HG03108 (cell line): Measurements from ENCODE around the gene PHKA2.

ENCODE experiments used
- ATAC-seq: cut with Tn5 transposase; IDR thresholded peaks from one replicate; pipeline ENCODE4 v1.9.1; 2021; ENCODE audit warnings: moderate library complexity; ENCODE audit not compliant: unreplicated experiment

PHKA2 gene

DNA sequence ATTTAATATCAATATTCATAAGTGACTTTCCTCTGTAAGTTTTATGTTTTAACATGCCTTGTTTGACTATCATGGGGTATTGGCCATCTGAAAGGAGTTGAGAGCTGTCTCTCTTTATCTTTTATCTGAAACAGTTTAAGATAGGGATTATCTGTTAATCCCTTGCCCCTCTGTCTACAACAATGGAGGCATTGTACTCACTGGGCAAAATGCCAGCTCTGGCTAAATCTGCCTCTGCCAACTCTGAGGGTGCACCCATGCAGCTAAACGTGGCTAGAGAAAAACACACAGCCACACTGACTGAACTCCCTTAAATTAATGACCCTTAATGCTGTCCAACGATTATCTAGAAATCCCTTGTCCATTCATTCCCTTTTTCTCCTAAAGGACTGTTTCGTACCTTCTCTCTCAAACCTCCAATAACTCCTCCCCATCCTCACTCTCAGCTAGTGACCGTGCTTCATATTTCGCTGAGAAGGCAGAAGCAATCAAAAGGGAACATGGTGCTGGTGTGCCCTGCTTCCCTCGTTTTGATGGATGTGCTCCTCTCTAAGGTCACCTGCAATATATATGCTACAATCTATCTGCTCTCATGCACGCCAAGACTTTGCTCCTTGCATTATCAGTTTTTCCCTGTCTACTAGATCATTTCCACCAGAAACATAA lies 10.3 kb downstream of the PHKA2 start:
- no peak for ATAC-seq

DNA sequence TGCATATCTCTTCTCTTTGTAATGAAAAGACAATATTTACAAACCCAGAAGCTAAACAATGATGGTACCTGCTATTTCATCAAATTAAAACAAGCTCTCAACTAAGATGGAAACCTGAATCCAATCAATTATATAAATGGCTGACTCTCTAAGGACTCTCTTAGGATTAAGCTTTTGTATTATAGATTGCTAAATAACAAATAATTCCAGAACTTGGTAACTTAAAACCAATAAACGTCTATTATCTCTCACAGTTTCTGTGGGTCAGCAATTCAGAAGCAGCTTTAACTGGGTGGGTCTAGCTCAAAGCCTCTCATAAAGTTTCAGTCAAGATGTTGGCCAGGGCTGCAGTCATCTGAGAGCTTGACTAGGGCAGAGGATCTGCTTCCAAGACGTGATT lies 12.4 kb downstream of the PHKA2 start:
- no peak for ATAC-seq

DNA sequence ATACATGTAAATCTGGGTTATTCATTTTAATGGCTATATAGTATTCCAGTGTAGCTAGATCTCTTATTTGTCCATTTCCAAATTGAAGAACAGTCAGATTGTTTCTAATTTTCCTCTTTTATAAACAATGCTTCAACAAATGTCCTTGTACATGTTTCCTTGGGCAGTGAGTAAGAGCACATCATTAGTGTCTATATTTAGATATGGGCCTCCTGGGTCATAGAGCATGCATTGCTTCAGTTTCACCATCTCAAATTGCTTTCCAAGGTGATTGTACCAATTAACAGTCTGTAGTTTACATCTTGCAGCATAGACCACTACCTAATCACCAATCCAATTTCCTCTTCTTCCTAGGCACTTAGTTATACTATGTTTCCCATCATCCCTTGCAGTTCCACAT lies 13.4 kb downstream of the PHKA2 start:
- no peak for ATAC-seq

DNA sequence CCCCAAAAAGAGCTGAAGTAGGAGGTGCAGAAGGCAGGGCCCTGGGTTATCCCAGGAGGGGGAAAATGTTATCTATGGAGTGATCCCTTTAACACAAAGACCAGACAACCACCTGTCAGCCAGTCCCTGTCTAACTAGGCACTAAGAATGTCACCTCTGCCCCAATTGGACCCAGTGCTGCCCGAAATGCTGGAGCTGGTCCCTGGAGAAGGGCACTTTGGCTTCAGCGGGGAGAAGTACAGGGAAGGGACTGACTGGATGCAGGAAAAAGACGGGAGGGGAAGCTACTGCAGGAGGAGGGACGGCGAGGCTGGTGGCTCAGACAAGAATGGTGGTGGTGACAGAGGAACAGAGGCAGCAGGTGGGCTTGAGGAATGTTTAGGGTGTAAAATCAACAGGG lies 17.3 kb downstream of the PHKA2 start:
- ATAC-seq: no peak

DNA sequence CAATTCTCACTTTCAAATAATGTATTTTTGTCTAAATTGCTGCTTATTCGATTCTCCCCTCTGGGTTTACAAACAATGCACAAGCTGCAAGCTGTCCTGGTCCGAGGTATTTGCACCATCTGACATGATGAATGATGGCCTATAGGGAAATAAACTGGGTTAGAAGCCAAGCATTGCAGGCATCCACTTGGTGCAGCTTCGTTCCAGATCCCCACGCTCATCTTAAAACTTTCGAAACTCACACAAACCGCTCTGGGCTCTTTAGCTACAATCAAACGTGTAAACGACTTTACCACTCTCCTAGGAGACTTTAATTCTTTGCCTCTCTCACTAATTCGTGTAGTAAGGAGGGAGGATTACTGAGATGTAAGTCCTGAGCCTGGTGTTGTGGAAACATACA lies 19.0 kb downstream of the PHKA2 start:
- no peak for ATAC-seq

DNA sequence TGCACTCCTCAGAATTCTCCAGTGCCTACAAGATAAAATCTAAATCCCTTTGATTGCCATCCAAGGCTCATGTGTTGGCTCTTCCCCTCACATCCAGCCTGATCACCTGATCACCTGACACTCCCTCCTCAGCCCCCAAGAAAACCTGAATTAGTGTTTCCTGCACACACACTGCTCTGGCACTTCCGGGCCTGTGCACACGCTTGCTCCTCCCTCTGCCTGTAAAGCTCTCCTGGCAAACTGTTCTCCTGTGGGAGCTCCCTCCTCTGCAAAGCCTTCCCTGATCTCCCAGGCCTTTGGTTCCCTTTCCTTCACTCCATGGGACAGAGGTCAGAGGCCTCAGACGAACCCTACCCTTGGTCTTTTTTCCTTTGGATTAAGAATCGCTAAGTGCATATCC lies 19.9 kb downstream of the PHKA2 start:
- no peak for ATAC-seq

DNA sequence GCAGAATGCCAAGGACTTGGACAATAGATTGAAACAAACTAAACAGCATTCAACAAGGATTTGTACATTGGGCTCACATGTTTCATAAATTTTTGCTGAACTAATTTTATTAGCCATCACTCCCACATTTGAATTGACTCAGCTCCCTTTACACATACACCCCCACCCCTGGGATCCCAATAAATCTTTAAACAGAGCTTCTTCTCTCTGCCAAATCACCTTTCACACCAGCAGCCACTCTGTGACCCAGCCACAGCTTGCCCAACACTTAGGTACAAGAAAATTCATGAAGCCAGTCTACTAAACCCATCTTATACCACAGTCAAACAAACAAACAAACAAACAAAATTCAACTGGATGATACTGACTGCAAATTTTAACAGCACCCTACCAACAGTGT lies 21.6 kb downstream of the PHKA2 start:
- ATAC-seq: no peak

DNA sequence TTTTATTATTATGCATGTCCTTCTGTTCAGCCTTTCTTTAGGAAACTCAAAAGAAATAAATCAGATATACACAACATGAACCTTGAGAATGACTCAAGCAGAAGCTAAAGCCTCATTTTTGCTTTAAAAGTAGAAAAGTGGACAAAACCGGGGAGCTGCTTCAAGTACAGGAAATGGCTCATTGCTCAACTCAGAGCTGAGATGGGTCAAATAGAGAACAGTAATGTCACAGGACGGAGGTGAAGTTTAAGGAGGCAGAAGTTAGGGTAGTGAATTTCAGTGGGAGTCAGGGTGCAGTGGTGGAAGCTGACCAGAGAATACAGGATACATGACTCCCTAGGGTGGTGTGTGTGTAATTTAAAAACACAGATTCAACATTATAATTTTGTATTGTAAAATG lies 22.2 kb downstream of the PHKA2 start:
- no peak for ATAC-seq

DNA sequence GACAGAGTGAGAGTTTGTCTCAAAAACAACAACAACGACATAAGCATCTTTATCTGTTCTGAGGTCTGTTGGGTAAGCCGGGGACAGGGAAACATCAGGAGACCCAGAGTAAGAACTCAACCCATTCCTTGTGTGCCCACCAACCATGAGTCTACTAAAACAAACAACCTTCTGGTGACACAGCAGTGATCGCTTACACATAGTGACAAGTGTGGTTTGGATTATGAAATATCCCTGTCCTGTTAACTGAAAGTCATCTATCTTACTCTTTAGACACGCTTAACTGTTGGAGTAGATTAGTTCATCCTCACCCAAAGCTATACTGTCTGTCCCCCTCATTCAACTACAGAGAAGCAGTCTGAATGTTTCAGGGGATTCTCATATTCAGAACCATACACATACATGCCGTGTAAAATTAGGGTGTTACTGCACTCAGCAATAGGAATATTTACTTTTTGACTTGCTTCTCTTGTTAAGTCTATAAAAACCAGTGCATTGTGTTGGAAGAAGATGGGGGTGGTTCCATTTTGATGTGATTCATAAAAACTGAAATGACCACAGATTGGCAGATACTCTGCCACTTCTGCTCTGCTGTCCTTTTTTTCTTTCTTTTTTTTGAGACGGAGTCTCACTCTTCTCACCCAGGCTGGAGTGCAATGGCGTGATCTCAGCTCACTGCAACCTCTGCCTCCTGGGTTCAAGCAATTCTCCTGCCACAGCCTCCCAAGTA lies 27.4 kb downstream of the PHKA2 start:
- no peak for ATAC-seq

DNA sequence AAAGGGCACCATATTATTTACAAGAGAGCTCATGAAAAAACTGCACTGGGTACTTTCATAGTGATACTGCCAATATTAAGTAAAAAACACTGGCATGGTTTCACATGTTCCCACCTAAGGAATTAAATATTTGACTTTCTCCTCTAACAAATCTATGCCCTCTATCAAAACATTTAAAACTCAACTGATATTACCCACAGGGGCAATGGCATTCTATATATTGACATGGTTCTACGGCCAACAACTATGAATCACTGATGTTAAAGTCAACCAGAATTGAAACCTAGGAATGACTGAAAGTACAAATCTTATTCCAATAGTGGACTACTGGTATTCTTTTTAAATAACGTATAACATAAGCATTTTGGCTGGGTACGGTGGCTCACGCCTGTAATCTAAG lies 28.2 kb downstream of the PHKA2 start:
- no peak for ATAC-seq

DNA sequence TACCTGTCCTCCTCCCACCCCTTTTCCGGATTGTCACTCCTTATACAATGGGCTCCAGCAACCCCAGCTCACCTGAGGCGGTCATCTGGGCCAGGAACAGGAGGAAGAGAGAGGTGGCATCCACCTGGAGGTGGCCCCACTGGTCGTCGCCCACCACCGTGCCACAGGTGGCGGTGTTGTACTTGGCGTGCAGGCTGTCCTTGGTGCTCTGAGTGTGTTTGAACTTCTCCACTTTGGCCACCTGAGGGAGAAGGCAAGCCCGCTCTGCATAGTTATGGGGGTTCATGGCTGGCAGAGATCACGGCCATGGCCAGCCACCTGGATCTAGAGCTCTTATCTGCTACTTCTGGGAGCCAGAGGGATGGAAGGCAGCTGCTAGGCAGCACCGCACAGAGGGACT lies 32.9 kb downstream of the PHKA2 start:
- ATAC-seq: no peak

DNA sequence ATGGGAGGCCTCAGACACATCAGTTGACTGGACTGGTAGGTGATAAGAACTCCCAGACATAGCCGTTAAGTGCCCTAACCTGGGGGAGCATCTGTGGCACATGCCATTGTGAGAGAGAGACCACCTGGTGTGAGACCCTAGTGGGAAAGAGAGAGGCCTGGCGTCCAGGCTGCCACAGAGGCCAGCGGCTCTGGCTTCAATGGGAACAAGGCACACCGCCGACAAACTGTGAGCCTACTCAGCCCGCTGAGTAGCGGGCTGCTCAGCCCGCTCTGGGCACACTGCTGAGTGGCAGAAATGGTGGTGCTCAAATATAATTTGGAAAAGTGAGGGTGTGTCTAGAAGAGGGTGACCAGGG lies 34.0 kb downstream of the PHKA2 start:
- ATAC-seq: no peak

DNA sequence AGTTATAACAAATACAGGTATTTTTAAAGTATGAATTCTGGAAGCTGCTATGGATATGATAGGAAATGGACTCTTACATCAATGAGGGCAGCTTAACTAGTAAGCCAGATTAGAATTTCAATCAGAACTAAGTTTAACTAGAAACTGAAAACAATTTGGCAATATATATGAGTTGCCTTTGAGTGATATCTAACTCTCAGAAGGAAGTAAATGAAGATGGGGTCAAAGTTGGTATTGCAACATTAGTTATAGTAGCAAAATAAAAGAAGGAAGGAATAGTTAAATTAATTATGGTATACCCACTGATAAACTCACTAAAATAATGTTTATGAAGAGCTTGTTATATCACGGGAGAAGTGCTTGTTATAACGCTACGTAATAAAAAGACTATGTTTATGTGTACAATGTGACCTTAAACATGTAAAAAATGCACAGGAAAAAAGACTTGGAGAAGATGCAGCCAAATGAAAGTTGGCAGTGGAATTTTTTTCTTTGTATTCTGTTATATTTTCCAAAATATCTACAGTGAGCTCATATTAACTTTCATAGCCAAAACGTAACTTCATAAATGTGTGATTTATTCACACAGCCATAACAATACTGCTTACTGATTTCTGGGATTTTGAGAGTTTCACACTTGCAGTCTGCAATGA lies 34.5 kb downstream of the PHKA2 start:
- ATAC-seq: no peak

DNA sequence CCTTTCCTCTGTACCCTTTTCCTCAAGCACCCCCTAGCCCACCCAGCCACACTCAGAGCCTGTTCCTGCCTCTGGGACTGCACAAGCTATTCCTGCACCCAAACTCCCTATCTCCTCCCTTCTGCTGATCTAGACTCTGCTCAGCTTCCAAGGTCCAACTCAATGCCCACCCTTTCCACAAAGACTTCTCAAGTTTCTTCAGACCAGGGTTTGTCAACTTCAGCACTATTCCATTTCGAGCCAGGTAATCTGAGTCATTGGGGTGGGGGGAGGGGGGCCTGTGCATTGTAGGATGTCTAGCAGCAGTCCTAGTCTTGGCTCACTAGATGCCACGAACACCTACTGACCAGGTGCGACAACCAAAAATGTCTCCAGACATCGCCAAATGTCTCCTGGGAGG lies 37.3 kb downstream of the PHKA2 start:
- ATAC-seq: no peak

DNA sequence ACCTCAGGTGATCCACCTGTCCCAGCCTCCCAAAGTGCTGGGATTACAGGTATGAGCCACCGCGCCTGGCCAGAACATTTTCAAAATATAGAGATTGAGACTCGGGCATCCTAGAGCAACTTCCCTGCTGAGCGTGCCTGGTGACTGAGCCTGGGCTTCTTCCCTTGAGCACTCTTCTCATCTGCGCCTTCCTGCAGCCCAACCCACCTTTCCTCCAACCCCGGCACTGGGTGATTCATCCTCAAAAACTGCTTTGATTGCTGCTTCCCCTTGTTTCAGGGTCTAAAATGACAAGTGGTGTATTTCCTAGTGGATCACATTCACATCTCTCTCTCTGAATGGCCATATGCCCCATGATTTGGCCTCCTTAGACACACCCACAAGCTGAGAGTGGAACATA lies 37.8 kb downstream of the PHKA2 start:
- no peak for ATAC-seq

DNA sequence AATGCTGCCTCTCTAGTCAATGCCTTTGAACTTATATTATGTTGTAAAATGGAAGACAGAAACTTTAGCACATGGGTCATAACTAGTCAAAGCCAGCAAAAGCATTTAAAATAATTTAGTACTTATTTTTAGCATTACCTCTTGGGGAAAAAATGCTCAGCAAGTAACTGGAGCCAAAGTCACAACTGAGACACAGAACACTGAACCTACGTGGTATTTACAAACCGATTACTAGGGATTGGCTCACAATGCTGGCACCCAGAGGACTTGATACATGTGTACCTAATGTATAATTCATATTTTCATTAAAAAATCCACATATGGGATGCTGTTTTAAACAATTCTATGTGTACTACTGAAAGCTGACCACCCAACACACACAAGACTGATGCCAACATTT lies 38.4 kb downstream of the PHKA2 start:
- ATAC-seq: no peak

DNA sequence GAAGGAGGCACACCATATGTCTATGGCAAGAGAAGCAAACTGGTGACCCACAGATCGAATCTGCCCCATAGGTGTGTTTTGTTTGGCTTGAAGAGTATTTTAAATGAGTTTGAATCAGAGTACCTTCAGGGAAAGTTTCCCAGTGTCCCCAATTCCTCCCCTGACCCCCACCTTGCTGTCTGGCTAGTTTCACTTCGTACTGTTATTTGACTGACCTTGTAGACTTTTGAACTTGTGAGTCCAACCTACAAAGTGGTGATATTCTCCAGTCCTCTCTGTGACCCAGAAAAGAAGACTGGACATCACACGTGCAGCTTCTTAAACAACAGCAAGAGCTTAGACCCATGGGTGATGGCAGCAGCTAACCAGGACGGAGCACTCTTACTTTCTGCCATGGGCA lies 39.4 kb downstream of the PHKA2 start:
- no peak for ATAC-seq

DNA sequence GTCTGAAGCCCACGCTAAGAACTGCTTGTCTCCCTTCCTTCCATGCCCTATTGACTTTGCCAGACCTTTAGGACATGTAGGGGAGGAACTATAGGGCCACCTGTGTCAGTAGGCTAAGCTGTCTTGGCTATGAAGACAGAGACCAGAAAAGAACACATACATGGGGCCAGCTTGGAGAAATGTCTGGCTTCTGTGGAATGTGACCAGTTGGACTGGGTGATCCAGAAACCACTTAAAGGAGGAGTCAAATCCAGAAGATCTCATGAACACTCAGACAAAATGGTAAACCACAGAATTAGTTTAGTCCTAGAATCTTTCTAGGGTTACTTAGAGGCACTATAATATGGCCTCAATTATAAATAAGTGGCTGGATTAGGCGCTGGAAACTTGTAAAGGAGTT lies 42.0 kb downstream of the PHKA2 start:
- no peak for ATAC-seq

DNA sequence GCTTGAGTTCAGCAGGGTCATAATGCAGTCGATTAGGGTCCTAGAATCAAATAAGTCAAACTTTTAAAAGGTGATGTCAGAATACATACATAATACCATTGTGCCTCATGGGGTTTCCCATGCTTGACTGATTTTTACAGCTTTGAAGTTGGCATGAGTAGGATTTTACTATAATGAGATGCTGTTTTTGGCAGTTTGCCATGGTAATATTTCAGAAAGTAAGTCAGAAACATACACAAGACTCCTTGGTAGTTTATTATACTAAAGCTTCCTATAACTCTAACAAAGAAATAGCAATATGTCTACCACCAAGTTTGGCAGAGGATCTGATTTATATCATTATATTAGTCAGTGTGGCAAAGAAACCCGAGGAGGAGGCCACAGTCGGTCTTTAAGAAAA lies 45.2 kb downstream of the PHKA2 start:
- ATAC-seq: no peak

DNA sequence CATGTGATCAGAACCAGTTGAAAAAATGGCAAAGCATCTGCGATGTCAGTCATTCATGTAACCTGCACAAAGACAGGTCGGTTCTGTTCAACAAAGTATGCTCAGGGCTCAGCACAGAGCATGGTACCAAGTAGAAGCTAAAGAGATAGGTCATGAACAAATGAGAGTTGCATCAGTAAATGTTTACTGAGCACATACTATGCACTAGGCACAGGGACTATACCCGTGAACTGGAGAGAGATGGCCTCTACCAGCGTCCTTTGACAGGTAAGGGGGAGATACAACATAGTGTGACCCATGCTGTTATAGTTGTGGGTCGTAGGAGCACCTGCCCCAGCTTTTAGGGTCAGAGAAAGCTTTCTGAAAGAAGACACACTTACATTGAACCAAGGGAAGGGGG lies 46.7 kb downstream of the PHKA2 start:
- ATAC-seq: no peak

DNA sequence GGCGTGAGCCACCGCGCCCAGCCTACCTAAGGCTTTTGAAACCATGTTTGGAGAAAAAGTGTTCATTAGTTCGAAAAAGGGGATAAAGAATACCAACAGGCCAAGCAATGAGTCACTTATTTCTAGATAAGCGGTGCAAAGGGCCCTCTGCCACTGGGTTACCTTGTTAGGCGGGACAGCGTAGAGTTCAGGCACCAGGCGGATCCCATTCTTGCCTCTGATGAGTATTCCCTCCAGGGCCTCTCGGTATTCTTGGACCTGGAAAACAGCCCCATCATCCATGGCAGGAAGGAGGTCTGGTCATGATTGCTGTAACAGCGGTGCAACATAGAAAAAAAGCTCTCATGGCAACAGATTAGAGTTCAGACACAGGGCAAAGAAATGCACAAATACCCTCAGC lies 48.0 kb downstream of the PHKA2 start:
- no peak for ATAC-seq

DNA sequence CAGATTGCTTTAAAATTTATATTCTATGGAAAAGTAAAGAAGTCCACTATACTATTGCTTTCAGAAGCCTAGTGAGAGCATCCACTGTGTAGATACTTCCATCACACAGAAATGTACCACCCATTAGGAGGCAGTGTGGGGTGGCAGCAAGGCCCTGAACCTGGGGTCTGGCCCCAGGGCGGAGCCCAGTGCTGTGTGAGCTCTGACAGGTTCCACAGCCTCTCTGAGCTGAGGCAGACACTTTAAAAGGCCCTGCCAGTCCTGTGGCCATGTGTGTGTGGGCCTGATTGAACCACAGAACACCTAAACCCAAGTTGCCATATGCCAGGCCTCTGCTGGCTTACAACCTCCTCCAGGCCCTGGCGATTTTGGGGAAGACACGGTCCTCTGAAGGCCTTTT lies 49.2 kb downstream of the PHKA2 start:
- ATAC-seq: no peak

DNA sequence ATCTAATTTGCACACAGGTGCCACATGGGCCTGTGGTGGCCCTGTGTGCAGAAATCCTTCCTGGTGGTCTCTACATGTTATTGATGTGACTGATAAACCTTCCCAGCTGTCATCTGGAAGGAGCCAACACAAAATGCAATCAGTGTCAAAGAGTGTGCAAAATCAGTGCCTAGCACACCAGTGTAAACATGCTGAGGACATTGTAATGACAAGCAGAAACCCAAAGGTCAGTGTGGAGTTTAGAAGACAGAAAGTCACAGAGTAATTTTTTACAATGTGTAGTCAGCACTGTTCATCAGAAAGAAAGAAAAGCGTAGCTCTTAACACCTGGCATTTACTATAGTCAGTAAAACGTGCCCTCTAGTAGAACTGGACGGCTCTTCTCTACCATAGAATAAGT lies 50.3 kb downstream of the PHKA2 start:
- ATAC-seq: no peak
